SIG-M5 treated with dmso at 0.1 percent for 504 hours (cell line): ENCODE results near the gene CUL3.

Experiments used
- DNase-seq: peaks from one replicate; lab custom pipeline; 2025; ENCODE audit not compliant: unreplicated experiment; lab: John Stamatoyannopoulos, UW

The CUL3 gene

DNA sequence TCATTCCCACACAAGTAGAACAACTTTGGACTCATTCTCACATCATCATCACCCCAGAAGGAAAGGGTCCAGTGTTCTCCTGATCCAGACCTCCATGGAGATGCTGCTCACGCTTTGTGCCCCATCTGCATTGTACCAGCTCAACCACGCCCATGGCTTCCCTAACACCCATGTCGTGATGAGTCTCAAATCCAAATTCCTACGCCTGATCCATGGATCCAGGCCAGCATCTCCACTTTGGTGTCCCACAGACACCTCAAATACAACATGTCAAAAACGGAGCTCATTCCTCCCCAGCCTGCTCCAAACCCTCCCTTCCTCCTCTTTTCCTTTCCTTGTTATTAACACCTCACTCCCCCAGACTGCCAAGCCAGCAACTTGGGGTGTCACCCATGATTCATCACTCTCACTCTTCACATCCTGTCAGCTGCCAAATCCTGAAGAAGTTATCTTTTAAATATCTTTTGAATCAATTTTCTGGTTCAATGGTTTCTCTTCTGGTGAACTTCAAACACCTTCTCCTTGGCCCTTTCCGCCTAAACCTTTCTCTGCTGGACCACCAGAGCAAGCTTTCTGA lies 153.1 kb downstream of the CUL3 start:
- no peak for DNase-seq

DNA sequence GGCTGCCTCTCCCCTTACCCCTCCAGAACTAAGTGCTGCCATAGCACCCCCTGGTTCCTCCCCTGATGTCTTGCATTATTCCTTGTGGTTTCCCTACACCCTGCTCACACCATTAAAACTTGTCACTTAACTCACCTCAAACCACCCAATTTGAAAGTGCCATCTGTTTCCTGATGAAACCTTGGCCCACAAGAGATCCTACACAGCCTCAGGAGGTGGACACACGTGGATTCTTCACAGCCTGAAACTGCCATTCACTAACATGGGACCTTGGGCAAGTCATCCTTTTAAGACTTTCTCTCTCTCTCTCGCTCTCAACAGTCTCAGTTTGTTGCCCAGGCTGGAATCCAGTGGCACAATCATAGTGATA lies 155.7 kb downstream of the CUL3 start:
- no peak for DNase-seq

- no peak for DNase-seq
These were observed 156.2 kb downstream of the CUL3 start for GRCh38 chr2:224428787-224429440.

DNA sequence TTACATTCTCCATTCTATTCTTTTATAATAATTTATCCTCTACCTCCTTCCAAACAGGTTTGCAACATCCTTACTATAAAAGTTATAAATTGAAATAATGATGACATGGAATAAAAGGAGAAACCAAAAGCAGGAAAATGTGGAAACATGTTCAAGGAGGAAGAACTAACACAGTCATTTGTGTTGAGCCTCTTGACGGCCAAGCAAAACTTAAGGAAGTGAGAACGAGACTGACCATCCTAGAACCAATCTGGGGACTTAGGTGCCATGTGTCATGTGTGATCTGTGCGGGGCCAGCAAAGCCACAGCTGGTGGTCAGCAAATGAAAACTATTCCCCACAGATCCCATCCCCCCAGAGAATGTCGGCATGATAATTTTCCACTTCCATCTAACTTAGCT lies 157.7 kb downstream of the CUL3 start:
- DNase-seq: no peak

- no peak for DNase-seq
These were observed 158.5 kb downstream of the CUL3 start for GRCh38 chr2:224426656-224427055.

GRCh38 chr2:224421065-224421464 lies 164.1 kb downstream of the CUL3 start:
- DNase-seq: no peak
